Right lung (tissue), 5 donors: Measurements from ENCODE around the gene RTN4RL1. TPM values are rescaled to one million over a fixed set of nuclear protein-coding genes. Genes with fewer than 3 reads are reported as not detected.
"Not testable (repeated sequence)": the region's sequence is repeated elsewhere in the genome, so short reads cannot be mapped to it uniquely, and the experiment has no call there.

Source experiments
- DNase-seq, 2 donors: peaks; one replicate each; pipeline ENCODE4 v3.0.0-alpha.2; 2013
- polyA plus RNA-seq, 5 donors: library from polyadenylated mRNA; unstranded; fragments of 120-200 nt; gene quantifications; one replicate each; pipeline versions ENCODE4 v1.2.1 to v1.2.3, GENCODE V29; 2013; ENCODE audit warnings: inconsistent platforms in 1 of 5, low replicate concordance in 1 of 5; ENCODE audit not compliant: insufficient read length in 5 of 5, insufficient read depth in 1 of 5

Gene RTN4RL1
- polyA plus RNA-seq, 5 donors: 0.34 to 1.1 (median 0.44) TPM

DNA sequence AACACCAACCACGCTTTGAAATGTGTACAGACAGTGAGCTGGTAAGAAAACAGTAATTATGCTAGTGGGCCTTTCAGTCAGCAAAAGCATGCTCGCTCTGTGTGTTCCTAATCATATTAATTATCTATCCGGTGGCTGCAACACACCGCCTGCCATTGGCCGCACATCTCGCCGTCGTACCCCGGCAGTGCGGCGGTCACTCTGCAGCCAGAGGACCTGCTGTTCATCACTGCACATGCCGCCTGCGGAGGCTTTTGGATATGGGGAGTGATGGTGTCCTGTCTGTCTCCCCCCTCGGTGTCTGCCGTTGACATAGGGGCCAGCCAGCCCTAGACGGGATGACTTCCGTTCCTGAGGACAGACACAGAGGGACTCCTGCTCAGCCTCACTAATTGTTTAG, 126.8 kb downstream of the RTN4RL1 start:
- no peak for DNase-seq

DNA sequence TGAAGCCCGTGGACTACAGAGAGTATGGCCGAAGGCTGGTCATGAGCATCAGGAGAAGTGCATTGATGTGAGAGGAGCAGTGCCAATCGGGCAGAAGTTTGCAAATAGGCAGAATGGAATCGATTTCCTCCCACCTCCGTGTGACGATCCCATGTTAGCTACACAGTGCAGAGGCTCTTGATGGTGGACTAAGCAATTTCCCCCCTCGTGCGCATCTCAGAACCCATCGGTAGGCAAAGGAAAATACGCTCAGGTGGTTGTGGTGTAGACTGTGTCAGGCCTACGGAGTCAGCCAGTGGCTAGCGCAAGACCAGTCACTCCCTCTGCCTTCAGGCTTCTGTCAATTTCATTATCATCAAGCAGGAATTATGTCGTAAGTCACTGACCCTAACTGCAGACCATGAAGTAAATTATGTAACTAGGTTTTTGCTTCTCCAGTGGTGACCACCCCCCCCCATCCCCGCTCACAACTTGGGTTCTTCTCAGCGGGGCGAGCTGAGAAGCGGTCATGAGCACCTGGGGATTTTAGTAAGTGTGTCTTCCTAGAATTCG, 128.0 kb downstream of the RTN4RL1 start:
- DNase-seq: no peak

DNA sequence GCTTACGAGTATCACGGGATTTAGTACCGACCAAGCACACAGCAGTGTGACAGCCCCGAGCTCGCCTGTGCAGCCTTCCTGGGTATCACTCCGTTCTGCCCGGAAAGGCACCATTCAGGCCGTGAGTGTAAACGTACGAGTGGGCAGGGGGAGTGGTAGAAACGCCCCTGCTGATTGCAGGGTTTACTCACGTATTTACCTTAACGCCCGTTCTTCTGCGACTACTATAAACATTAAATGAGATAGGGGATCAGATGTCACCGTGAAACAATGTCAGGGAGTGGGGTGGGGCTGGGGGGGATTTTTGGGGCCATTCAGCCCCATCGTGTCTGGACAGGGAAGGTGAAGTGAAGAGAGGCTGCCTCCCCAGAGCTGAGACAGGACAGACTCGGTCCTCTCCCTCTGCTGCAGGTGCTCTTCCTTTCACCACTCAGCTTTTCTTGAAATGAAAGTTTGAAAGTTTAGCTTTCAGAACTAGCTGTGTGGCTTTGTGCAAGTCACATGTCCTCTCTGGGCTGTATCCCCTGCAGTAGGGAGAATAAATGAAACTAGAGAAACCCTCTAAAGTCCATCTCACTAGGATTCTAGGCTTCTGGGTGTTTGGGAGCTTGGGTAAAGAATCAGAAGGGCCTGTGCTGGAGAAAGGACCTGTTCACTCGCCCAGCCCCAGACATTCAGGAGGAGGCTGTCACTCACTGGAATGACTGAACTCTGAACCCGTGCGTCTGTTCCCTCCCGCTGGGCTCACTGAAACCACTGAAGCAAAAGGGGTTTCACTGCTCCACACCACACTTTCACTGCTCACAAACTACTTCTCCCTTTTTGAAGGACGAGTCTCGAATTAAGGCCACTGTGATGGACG, 128.7 kb downstream of the RTN4RL1 start:
- no peak for DNase-seq

DNA sequence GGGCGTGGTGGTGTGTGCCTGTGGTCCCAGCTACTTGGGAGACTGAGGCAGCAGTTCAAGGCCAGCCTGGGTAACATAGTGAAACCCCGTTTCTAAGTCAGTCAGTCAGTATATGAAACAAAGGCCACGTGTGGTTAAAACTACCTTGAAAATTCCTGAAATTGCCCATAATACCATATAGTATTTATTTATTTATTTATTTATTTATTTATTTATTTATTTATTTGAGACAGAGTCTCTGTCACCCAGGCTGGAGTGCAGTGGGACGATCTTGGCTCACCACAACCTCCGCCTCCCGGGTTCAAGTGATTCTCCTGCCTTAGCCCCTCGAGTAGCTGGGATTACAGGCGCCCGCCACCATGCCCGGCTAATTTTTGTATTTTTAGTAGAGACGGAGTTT, 129.7 kb downstream of the RTN4RL1 start:
- not testable (repeated sequence) for DNase-seq

DNA sequence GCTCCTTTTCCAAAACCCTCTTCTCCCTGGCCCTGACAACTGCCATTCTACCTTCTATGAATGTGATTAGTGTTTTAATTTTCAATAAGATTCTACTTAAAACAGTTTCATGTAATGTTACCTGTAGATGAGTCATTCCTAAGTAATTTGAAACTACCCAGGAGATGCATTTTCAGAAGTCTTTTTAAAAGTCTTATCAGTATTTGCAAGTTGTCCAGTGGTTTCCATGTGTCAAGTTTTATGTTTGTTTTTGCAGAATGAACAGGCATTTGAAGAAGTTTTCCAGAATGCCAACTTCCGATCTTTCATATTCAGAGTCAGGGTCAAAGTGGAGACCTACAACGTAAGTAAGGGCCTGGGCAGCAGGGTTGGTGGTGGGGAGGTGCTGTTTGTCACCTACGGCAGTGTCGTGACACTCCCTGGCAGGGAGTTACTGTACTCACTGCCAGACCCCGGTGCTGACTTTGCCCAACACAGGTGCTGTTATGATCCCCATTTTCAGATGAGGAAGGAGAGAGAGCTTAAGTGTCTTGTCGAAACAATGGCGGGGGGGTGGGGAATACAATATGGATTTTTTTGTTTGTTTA, 130.3 kb downstream of the RTN4RL1 start:
- no peak for DNase-seq

DNA sequence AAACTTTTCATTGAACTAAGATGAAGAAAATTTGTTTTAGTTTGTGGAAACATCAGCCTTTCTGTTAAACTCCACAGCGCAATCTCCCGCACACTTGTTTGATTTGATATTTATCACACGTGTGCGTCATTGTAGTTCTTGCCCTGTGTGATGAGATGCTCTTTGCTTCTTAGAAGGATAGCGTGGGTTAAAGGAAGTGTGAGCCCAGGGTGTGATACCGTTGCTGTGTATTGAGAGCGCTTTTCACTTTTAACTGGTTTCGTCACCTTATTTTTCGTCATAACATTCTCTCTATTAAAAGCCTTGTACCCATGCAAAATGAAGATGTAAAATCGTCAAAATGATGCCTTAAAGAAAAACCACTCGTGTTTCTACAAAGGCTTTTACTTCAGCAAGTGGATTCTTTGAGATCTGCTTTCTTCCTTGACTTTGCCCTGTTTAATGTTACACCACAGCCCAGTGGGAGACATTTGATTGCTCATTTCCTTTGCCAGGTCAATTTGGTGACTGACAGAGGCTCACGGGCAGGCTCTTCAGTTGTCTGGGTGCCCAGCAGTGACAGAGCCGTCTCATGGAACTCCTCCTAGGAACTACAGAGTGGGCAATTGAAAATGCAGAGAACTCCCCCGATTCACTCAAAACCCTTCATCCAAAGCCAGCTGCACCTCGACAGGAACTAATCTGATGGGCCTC, 134.2 kb downstream of the RTN4RL1 start:
- DNase-seq: no peak

DNA sequence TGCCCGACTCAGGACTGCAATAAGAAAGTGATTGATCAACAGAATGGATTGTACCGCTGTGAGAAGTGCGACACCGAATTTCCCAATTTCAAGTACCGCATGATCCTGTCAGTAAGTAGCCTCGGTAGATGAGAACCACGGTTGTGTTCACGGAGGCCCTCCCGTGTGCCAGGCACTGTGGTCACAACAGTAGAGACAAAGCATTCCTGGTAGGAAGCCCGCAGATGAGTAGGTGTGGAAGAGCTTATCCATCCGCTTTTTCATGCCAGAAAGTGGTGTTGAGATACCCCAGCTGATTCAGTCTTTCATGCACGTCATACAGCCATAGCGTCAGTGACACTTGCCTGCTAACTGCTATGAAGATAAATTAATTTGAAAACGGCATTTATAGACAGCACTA, 136.4 kb downstream of the RTN4RL1 start:
- DNase-seq: no peak

Other genes starting within 250 kb of the RTN4RL1 start
- gene SMYD4, start 195.4 kb downstream of the RTN4RL1 start, polyA plus RNA-seq: 10 to 100 TPM; 16.4 to 23.5 (median 19.1) TPM
- gene RPA1, start 195.3 kb downstream of the RTN4RL1 start, polyA plus RNA-seq: 100 to 1,000 TPM; 121 to 149 (median 129) TPM
- 10 to 100 TPM; 38.3 to 54.3 (median 47.8) TPM for gene DPH1, start 4.8 kb upstream of the RTN4RL1 start, polyA plus RNA-seq
- 10 to 100 TPM in 2 of 5 donors, 1 to 10 TPM in 3; 6.8 to 17.5 (median 9.2) TPM for gene OVCA2, start 16.7 kb upstream of the RTN4RL1 start, polyA plus RNA-seq
- 10 to 100 TPM; 15.1 to 51.9 (median 24.4) TPM for gene HIC1, start 29.8 kb upstream of the RTN4RL1 start, polyA plus RNA-seq